Gastrocnemius medialis (tissue), 4 donors: ENCODE measurements around the gene ZFP69B. TPM values are rescaled to one million over a fixed set of nuclear protein-coding genes. Genes with fewer than 3 reads are reported as not detected.

Source experiments
- ATAC-seq, 2 donors: fragments of 150-250 bp; one replicate each; pipeline ENCODE4 v1.9.1; 2016
- DNase-seq, 2 donors: peaks; one replicate each; pipeline ENCODE4 v3.0.0-alpha.2; 2019
- H3K27ac ChIP-seq, 4 donors: fragments of 200-600 bp; sonication (generic); 1 replicate in 1 of 4; 2 replicates in 3 of 4; pipeline ENCODE4 v1.5.1; 2016 to 2018; ENCODE audit warnings: mild to moderate bottlenecking in 2 of 4, moderate library complexity in 1 of 4
- H3K27me3 ChIP-seq, 3 donors: fragments of 200-600 bp; sonication (generic) in 2 of 3; 1 replicate in 1 of 3; 2 replicates in 2 of 3; pipeline versions ENCODE4 v1.5.1 to v1.6.0; 2016 to 2019; ENCODE audit warnings: mild to moderate bottlenecking in 1 of 3, moderate library complexity in 1 of 3
- H3K36me3 ChIP-seq, 2 donors: fragments of 200-600 bp; sonication (generic) in 1 of 2; one replicate each; pipeline ENCODE4 v1.5.1; 2017 to 2018
- H3K4me1 ChIP-seq, 2 donors: fragments of 200-600 bp; sonication (generic) in 1 of 2; one replicate each; pipeline ENCODE4 v1.5.1; 2016 to 2017; ENCODE audit warnings: mild to moderate bottlenecking in 2 of 2
- H3K4me3 ChIP-seq, 4 donors: fragments of 200-600 bp; sonication (generic) in 3 of 4; 1 replicate in 1 of 4; 2 replicates in 3 of 4; pipeline ENCODE4 v1.5.1; 2016 to 2019; ENCODE audit warnings: mild to moderate bottlenecking in 2 of 4
- H3K9me3 ChIP-seq, 3 donors: fragments of 200-600 bp; sonication (generic) in 2 of 3; 1 replicate in 1 of 3; 2 replicates in 2 of 3; pipeline ENCODE4 v1.5.1; 2016 to 2019
- CTCF ChIP-seq, 5 experiments: fragments of 450-650 bp in 3 of 5; fragments of 200-600 bp in 2 of 5; sonication (generic) in 2 of 5; IDR thresholded peaks in 4 of 5; conservative IDR thresholded peaks in 1 of 5; 1 replicate in 4 of 5; 2 replicates in 1 of 5; pipeline ENCODE4 v1.5.1; 2016 to 2019; ENCODE audit warnings: antibody characterized with exemption in 5 of 5, mild to moderate bottlenecking in 3 of 5, moderate library complexity in 3 of 5
- POLR2A ChIP-seq, 2 donors: fragments of 450-650 bp; IDR thresholded peaks; one replicate each; pipeline ENCODE4 v1.6.1; 2017; ENCODE audit warnings: antibody characterized with exemption in 2 of 2, mild to moderate bottlenecking in 2 of 2, moderate library complexity in 2 of 2
- in situ Hi-C, 4 donors: fragments of 200-750 bp; cut with MboI; loops; one replicate each; pipeline versions ENCODE4 v1.15.0 to v1.8.0; 2017; ENCODE audit warnings: low sequenced_read_pairs in 4 of 4
- intact Hi-C: fragments of 100-400 bp; cut with DNase I; formaldehyde crosslinking; loops from one replicate; pipeline ENCODE4 v1.15.1; 2023; ENCODE audit warnings: low total_unique reads
- total RNA-seq, 4 donors: library from RNA; depleted of rRNA; stranded (reverse); fragments of >200 nt; gene quantifications; one replicate each; pipeline versions ENCODE4 v1.1.0 to v1.2.3, GENCODE V29; 2016

ZFP69B gene
- total RNA-seq, 4 donors from 2014 or later: 0.20 to 0.36 (median 0.35) TPM; not detected in 1

- TF ChIP-seq POLR2A (IDR thresholded peaks at IDR 0.05) (no peak), CTCF (IDR thresholded peaks at IDR 0.05 in 4 of 5, conservative IDR thresholded peaks at IDR 0.05 in 1 of 5) (no peak)
- H3K27ac ChIP-seq: peak within 1 kb of the TSS in 2 of 4 donors; percentile 26 to 47
- H3K9me3 ChIP-seq: peaks cover 0 to 18% (median 0%) of the 10 kb centered on the region in 3 donors
- intact Hi-C loops: no loop called here
- peak within 1 kb of the TSS; percentile 51 to 81 (median 64) for H3K4me3 ChIP-seq
- H3K36me3 ChIP-seq: no peaks in the 10 kb centered on the region
- DNase-seq (peak; percentile 3 to 13), ATAC-seq (no peak)
- H3K27me3 ChIP-seq: peaks cover 0 to 18% (median 3%) of the 10 kb centered on the region in 3 donors
- H3K4me1 ChIP-seq: peaks cover 4 to 8% of the 10 kb centered on the region in 2 donors
- in situ Hi-C loops: no loop called here
Observed at GRCh38 chr1:40476924-40477677, 26.8 kb downstream of the ZFP69B start, which contains the start of gene ZFP69. TSS of gene ZFP69 (plus strand) at chr1:40477290. CDS start at chr1:40479362, 2,072 bp downstream.

- H3K27ac ChIP-seq: no peak overlapping the region
- no peaks in the 10 kb centered on the region for H3K36me3 ChIP-seq
- DNase-seq (no peak), ATAC-seq (no peak)
- H3K9me3 ChIP-seq: peaks cover 0 to 18% (median 0%) of the 10 kb centered on the region in 3 donors
- H3K27me3 ChIP-seq: peaks cover 0 to 18% (median 3%) of the 10 kb centered on the region in 3 donors
- H3K4me3 ChIP-seq: peak overlapping the region; percentile 51 to 81 (median 64)
- TF ChIP-seq CTCF (IDR thresholded peaks at IDR 0.05 in 4 of 5, conservative IDR thresholded peaks at IDR 0.05 in 1 of 5) (no peak), POLR2A (IDR thresholded peaks at IDR 0.05) (no peak)
- in situ Hi-C loops: no loop called here
- peaks cover 4 to 8% of the 10 kb centered on the region in 2 donors for H3K4me1 ChIP-seq
- intact Hi-C loops: no loop called here
Observed at GRCh38 chr1:40477678-40478053, 27.4 kb downstream of the ZFP69B start.

GRCh38 chr1:40478276-40478675 lies 28.0 kb downstream of the ZFP69B start:
- DNase-seq (no peak), ATAC-seq (no peak)
- peaks cover 0 to 14% (median 0%) of the 10 kb centered on the region in 3 donors for H3K9me3 ChIP-seq
- peak overlapping the region in 2 of 4 donors; percentile 51 to 81 for H3K4me3 ChIP-seq
- H3K27ac ChIP-seq: no peak overlapping the region
- intact Hi-C loops (no loop called here), in situ Hi-C loops (no loop called here)
- H3K36me3 ChIP-seq: no peaks in the 10 kb centered on the region
- H3K4me1 ChIP-seq: peaks cover 4 to 8% of the 10 kb centered on the region in 2 donors
- TF ChIP-seq CTCF (IDR thresholded peaks at IDR 0.05 in 4 of 5, conservative IDR thresholded peaks at IDR 0.05 in 1 of 5) (no peak), POLR2A (IDR thresholded peaks at IDR 0.05) (no peak)
- H3K27me3 ChIP-seq: peaks cover 0 to 18% (median 3%) of the 10 kb centered on the region in 3 donors

GRCh38 chr1:40479156-40479555 lies 28.9 kb downstream of the ZFP69B start:
- H3K36me3 ChIP-seq: no peaks in the 10 kb centered on the region
- no peak for TF ChIP-seq CTCF (IDR thresholded peaks at IDR 0.05 in 4 of 5, conservative IDR thresholded peaks at IDR 0.05 in 1 of 5)
- no peak for TF ChIP-seq POLR2A (IDR thresholded peaks at IDR 0.05)
- peaks cover 4 to 8% of the 10 kb centered on the region in 2 donors for H3K4me1 ChIP-seq
- H3K4me3 ChIP-seq: no peak overlapping the region
- H3K9me3 ChIP-seq: peaks cover 0 to 12% (median 0%) of the 10 kb centered on the region in 3 donors
- H3K27me3 ChIP-seq: peaks cover 0 to 18% (median 3%) of the 10 kb centered on the region in 3 donors
- ATAC-seq (no peak), DNase-seq (no peak)
- no peak overlapping the region for H3K27ac ChIP-seq
- in situ Hi-C loops (no loop called here), intact Hi-C loops (no loop called here)
